Mesenchymal stem cell (in vitro differentiated cells and primary cell): ENCODE results near the gene BRD4.
A peak's percentile ranks its signal among the peaks of the same experiment; 100 is the strongest.

ENCODE experiments used
- DNase-seq: peaks from one replicate; pipeline ENCODE4 v3.0.0-alpha.2; 2013
- H2AFZ ChIP-seq: one replicate; pipeline ENCODE4 v1.6.1; 2013; ENCODE audit warnings: low read depth, mild to moderate bottlenecking, control low read depth, inconsistent platforms, low read length, moderate library complexity
- H2AK5ac ChIP-seq: 2 replicates; pipeline ENCODE4 v1.6.1; 2013; ENCODE audit warnings: low read length, moderate library complexity, mild to moderate bottlenecking, inconsistent platforms; ENCODE audit not compliant: severe bottlenecking
- H2BK120ac ChIP-seq: one replicate; pipeline ENCODE4 v1.6.1; 2013; ENCODE audit warnings: low read depth, mild to moderate bottlenecking, inconsistent platforms, low read length, moderate library complexity
- H2BK12ac ChIP-seq, 2 experiments: one replicate each; pipeline ENCODE4 v1.6.1; 2013; ENCODE audit warnings: inconsistent platforms in 2 of 2, low read length in 2 of 2, mild to moderate bottlenecking in 2 of 2, moderate library complexity in 2 of 2, control low read depth in 1 of 2
- H2BK15ac ChIP-seq: one replicate; pipeline ENCODE4 v1.6.1; 2013; ENCODE audit warnings: mild to moderate bottlenecking, low read depth, inconsistent platforms; ENCODE audit not compliant: poor library complexity, severe bottlenecking
- H2BK5ac ChIP-seq: 2 replicates; pipeline ENCODE4 v1.6.1; 2013; ENCODE audit warnings: low read depth, mild to moderate bottlenecking, low read length, control low read depth, inconsistent platforms; ENCODE audit not compliant: poor library complexity, severe bottlenecking
- H3K14ac ChIP-seq, 2 experiments: one replicate each; pipeline ENCODE4 v1.6.1; 2013; ENCODE audit warnings: inconsistent platforms in 2 of 2, low read length in 2 of 2, control low read depth in 1 of 2, mild to moderate bottlenecking in 1 of 2, moderate library complexity in 1 of 2
- H3K18ac ChIP-seq, 2 experiments: one replicate each; pipeline ENCODE4 v1.6.1; 2013; ENCODE audit warnings: inconsistent platforms in 2 of 2, low read length in 2 of 2, control low read depth in 1 of 2, low read depth in 1 of 2, mild to moderate bottlenecking in 1 of 2
- H3K23ac ChIP-seq, 2 experiments: one replicate each; pipeline ENCODE4 v1.6.1; 2013; ENCODE audit warnings: inconsistent platforms in 2 of 2, low read length in 2 of 2, mild to moderate bottlenecking in 2 of 2, moderate library complexity in 2 of 2, control low read depth in 1 of 2
- H3K27ac ChIP-seq: 2 replicates; pipeline ENCODE4 v1.5.1; 2013; ENCODE audit warnings: mild to moderate bottlenecking, moderate library complexity, low read length, control low read depth, inconsistent platforms; ENCODE audit not compliant: poor library complexity, severe bottlenecking
- H3K27me3 ChIP-seq, 2 experiments: 2 replicates each; pipeline versions ENCODE4 v1.6.1 to v1.7.0; 2013; ENCODE audit warnings: low read length in 2 of 2, mild to moderate bottlenecking in 2 of 2, moderate library complexity in 2 of 2, control low read depth in 1 of 2, inconsistent platforms in 1 of 2; ENCODE audit not compliant: control insufficient read depth in 1 of 2, insufficient read depth in 1 of 2
- H3K36me3 ChIP-seq, 2 experiments: 2 replicates each; pipeline versions ENCODE4 v1.6.1 to v1.7.0; 2013; ENCODE audit warnings: low read length in 2 of 2, control low read depth in 1 of 2, inconsistent platforms in 1 of 2, low read depth in 1 of 2, mild to moderate bottlenecking in 1 of 2; ENCODE audit not compliant: insufficient read depth in 2 of 2, control insufficient read depth in 1 of 2
- H3K4ac ChIP-seq, 2 experiments: one replicate each; pipeline ENCODE4 v1.6.1; 2013; ENCODE audit warnings: inconsistent platforms in 2 of 2, low read length in 2 of 2, mild to moderate bottlenecking in 2 of 2, moderate library complexity in 2 of 2, control low read depth in 1 of 2, low read depth in 1 of 2
- H3K4me1 ChIP-seq: 2 replicates; pipeline ENCODE4 v1.6.1; 2013; ENCODE audit warnings: low read depth, low read length, control low read depth; ENCODE audit not compliant: control insufficient read depth, insufficient read depth
- H3K4me2 ChIP-seq: 2 replicates; pipeline ENCODE4 v1.6.1; 2013; ENCODE audit warnings: low read length, mild to moderate bottlenecking, inconsistent platforms; ENCODE audit not compliant: poor library complexity, severe bottlenecking
- H3K4me3 ChIP-seq, 2 experiments: 2 replicates each; pipeline versions ENCODE4 v1.5.1 to v1.7.0; 2013; ENCODE audit warnings: low read length in 2 of 2, mild to moderate bottlenecking in 2 of 2, control low read depth in 1 of 2, low read depth in 1 of 2; ENCODE audit not compliant: insufficient read depth in 1 of 2
- H3K79me1 ChIP-seq: replicated peaks from 2 replicates; pipeline ENCODE4 v1.6.1; 2013; ENCODE audit warnings: mild to moderate bottlenecking, control low read depth, low read length, inconsistent platforms; ENCODE audit not compliant: poor library complexity, severe bottlenecking
- H3K9ac ChIP-seq: 2 replicates; pipeline ENCODE4 v1.7.0; 2013; ENCODE audit warnings: mild to moderate bottlenecking, low read length, moderate library complexity
- H3K9me3 ChIP-seq: 2 replicates; pipeline ENCODE4 v1.7.0; 2013; ENCODE audit warnings: mild to moderate bottlenecking, low read length; ENCODE audit not compliant: control insufficient read depth
- H4K8ac ChIP-seq: one replicate; pipeline ENCODE4 v1.6.1; 2013; ENCODE audit warnings: inconsistent platforms, mild to moderate bottlenecking, low read length, moderate library complexity
- H4K91ac ChIP-seq: one replicate; pipeline ENCODE4 v1.6.1; 2013; ENCODE audit warnings: mild to moderate bottlenecking, low read length, inconsistent platforms
- WGBS: methylation state at CpG from one replicate; pipeline ENCODE4 v1.1.7; 2013; ENCODE audit warnings: mixed read lengths; 5-methylcytosine and 5-hydroxymethylcytosine counted together

The BRD4 gene

GRCh38 chr19:15283141-15283883 is 49.0 kb downstream of the BRD4 start:
- Histone ChIP-seq H3K9me3 (no peaks in the 10 kb centered on the region), H3K4me2 (peak overlapping the region; percentile 1), H2BK12ac (no peak overlapping the region), H3K14ac (no peak overlapping the region), H2BK120ac (no peak overlapping the region), H4K91ac (no peak overlapping the region), H3K23ac (peak overlapping the region in 1 of 2 experiments; percentile 75), H3K4me3 (peak overlapping the region in 1 of 2 experiments; percentile 1), H2BK5ac (no peak overlapping the region), H3K4ac (no peak overlapping the region), H3K36me3 (peaks cover 0 to 8% of the 10 kb centered on the region in 2 experiments), H3K9ac (no peak overlapping the region), H4K8ac (no peak overlapping the region), H3K18ac (no peak overlapping the region), H3K27me3 (no peaks in the 10 kb centered on the region), H2AFZ (no peak overlapping the region), H3K27ac (peak overlapping the region; percentile 6), H3K79me1 (no peaks in the 10 kb centered on the region), H2AK5ac (no peak overlapping the region), H3K4me1 (peaks cover 52% of the 10 kb centered on the region), H2BK15ac (no peak overlapping the region)
- DNase-seq = peak; percentile 55
- 72% methylated on average over 10 of the region's 10 CpGs for WGBS

- Histone ChIP-seq H3K9me3 (no peaks in the 10 kb centered on the region), H2BK5ac (no peak overlapping the region), H3K4me3 (no peak overlapping the region), H3K36me3 (peaks cover 0 to 8% of the 10 kb centered on the region in 2 experiments), H2BK15ac (no peak overlapping the region), H3K27ac (no peak overlapping the region), H3K14ac (no peak overlapping the region), H2BK120ac (no peak overlapping the region), H3K27me3 (no peaks in the 10 kb centered on the region), H3K4me2 (no peak overlapping the region), H3K9ac (no peak overlapping the region), H2AK5ac (no peak overlapping the region), H3K4me1 (peaks cover 54% of the 10 kb centered on the region), H3K4ac (no peak overlapping the region), H4K91ac (no peak overlapping the region), H4K8ac (no peak overlapping the region), H3K79me1 (no peaks in the 10 kb centered on the region), H3K18ac (no peak overlapping the region), H3K23ac (no peak overlapping the region), H2AFZ (no peak overlapping the region), H2BK12ac (no peak overlapping the region)
- 100% methylated on average over 1 of the region's 1 CpG for WGBS
- DNase-seq = no peak
Measured at GRCh38 chr19:15282311-15282705, 50.0 kb downstream of the BRD4 start.

GRCh38 chr19:15280915-15281683 is 51.2 kb downstream of the BRD4 start:
- no peak overlapping the region for H4K8ac ChIP-seq
- peak overlapping the region; percentile 44 for H3K27ac ChIP-seq
- H3K18ac ChIP-seq = peak overlapping the region in 1 of 2 experiments; percentile 37
- no peak overlapping the region for H2BK120ac ChIP-seq
- H4K91ac ChIP-seq = no peak overlapping the region
- peak overlapping the region in 1 of 2 experiments; percentile 82 for H3K14ac ChIP-seq
- no peak overlapping the region for H3K4ac ChIP-seq
- H3K4me2 ChIP-seq = no peak overlapping the region
- peak overlapping the region; percentile 46 for H3K9ac ChIP-seq
- peak overlapping the region in 1 of 2 experiments; percentile 73 for H3K23ac ChIP-seq
- H3K36me3 ChIP-seq = peaks cover 0 to 12% of the 10 kb centered on the region in 2 experiments
- H3K4me1 ChIP-seq = peaks cover 55% of the 10 kb centered on the region
- H2AFZ ChIP-seq = no peak overlapping the region
- no peak overlapping the region for H2BK15ac ChIP-seq
- no peak overlapping the region for H2BK12ac ChIP-seq
- 45% methylated on average over 12 of the region's 12 CpGs for WGBS
- H3K4me3 ChIP-seq = no peak overlapping the region
- peak; percentile 88 for DNase-seq
- H2BK5ac ChIP-seq = no peak overlapping the region
- no peaks in the 10 kb centered on the region for H3K79me1 ChIP-seq
- no peaks in the 10 kb centered on the region for H3K9me3 ChIP-seq
- H3K27me3 ChIP-seq = no peaks in the 10 kb centered on the region
- H2AK5ac ChIP-seq = no peak overlapping the region

- peaks cover 0 to 12% of the 10 kb centered on the region in 2 experiments for H3K36me3 ChIP-seq
- H2BK12ac ChIP-seq = no peak overlapping the region
- H2AK5ac ChIP-seq = no peak overlapping the region
- H2BK15ac ChIP-seq = no peak overlapping the region
- peak overlapping the region; percentile 46 for H3K9ac ChIP-seq
- no peak overlapping the region for H2AFZ ChIP-seq
- no peaks in the 10 kb centered on the region for H3K27me3 ChIP-seq
- H3K27ac ChIP-seq = no peak overlapping the region
- no peaks in the 10 kb centered on the region for H3K79me1 ChIP-seq
- H3K4me1 ChIP-seq = peaks cover 49% of the 10 kb centered on the region
- H2BK5ac ChIP-seq = no peak overlapping the region
- DNase-seq = peak; percentile 38
- no peak overlapping the region for H3K4me2 ChIP-seq
- peak overlapping the region in 1 of 2 experiments; percentile 0 for H3K18ac ChIP-seq
- no peaks in the 10 kb centered on the region for H3K9me3 ChIP-seq
- no peak overlapping the region for H4K8ac ChIP-seq
- no peak overlapping the region for H3K4ac ChIP-seq
- no peak overlapping the region for H4K91ac ChIP-seq
- H2BK120ac ChIP-seq = no peak overlapping the region
- no peak overlapping the region for H3K14ac ChIP-seq
- H3K23ac ChIP-seq = peak overlapping the region in 1 of 2 experiments; percentile 46
- WGBS = 69% methylated on average over 4 of the region's 6 CpGs
- no peak overlapping the region for H3K4me3 ChIP-seq
Measured at GRCh38 chr19:15280048-15280725, 52.2 kb downstream of the BRD4 start.
